Right atrium auricular region (tissue), 2 donors: ENCODE results near the gene CCN2. TPM values are rescaled to one million over a fixed set of nuclear protein-coding genes. Genes with fewer than 3 reads are reported as not detected.
A peak's percentile ranks its signal among the peaks of the same experiment; 100 is the strongest.

Experiments
- DNase-seq: peaks from one replicate; pipeline ENCODE4 v3.0.0-alpha.2; 2019; ENCODE audit warnings: low spot score
- H3K27ac ChIP-seq, 2 donors: fragments of 200-600 bp; sonication (generic); 1 replicate in 1 of 2; 2 replicates in 1 of 2; pipeline ENCODE4 v1.5.1; 2016 to 2019
- H3K27me3 ChIP-seq, 2 donors: fragments of 200-600 bp; sonication (generic); one replicate each; pipeline versions ENCODE4 v1.5.1 to v1.6.0; 2017 to 2019
- H3K36me3 ChIP-seq: fragments of 200-600 bp; sonication (generic); one replicate; pipeline ENCODE4 v1.5.1; 2016
- H3K4me1 ChIP-seq, 2 donors: fragments of 200-600 bp; sonication (generic); one replicate each; pipeline versions ENCODE4 v1.5.1 to v1.6.0; 2017 to 2019
- H3K4me3 ChIP-seq, 2 donors: fragments of 200-600 bp; sonication (generic); 1 replicate in 1 of 2; 2 replicates in 1 of 2; pipeline ENCODE4 v1.5.1; 2017 to 2019; ENCODE audit warnings: mild to moderate bottlenecking in 1 of 2, moderate library complexity in 1 of 2
- H3K9me3 ChIP-seq, 2 donors: fragments of 200-600 bp; sonication (generic); one replicate each; pipeline ENCODE4 v1.5.1; 2019
- CTCF ChIP-seq, 2 donors: fragments of 200-600 bp; sonication (generic); IDR thresholded peaks; one replicate each; pipeline ENCODE4 v1.5.1; 2019; ENCODE audit warnings: antibody characterized with exemption in 2 of 2
- total RNA-seq, 2 donors: library from RNA; depleted of rRNA; stranded (reverse); fragments of >200 nt; gene quantifications; one replicate each; pipeline ENCODE4 v1.1.0, GENCODE V29; 2016

Gene CCN2
- total RNA-seq, 2 donors from 2014 or later, result 203 to 356 TPM

- H3K27ac ChIP-seq, result no peak overlapping the region
- TF ChIP-seq CTCF (IDR thresholded peaks at IDR 0.05), result peak; percentile 18 to 61
- no peaks in the 10 kb centered on the region for H3K36me3 ChIP-seq
- no peak for DNase-seq
- no peak overlapping the region for H3K4me3 ChIP-seq
- H3K4me1 ChIP-seq, result no peaks in the 10 kb centered on the region
- no peaks in the 10 kb centered on the region for H3K27me3 ChIP-seq
- H3K9me3 ChIP-seq, result no peaks in the 10 kb centered on the region
These were observed 9.4 kb upstream of the CCN2 start for GRCh38 chr6:131960371-131961133.

GRCh38 chr6:131958542-131959470, 7.6 kb upstream of the CCN2 start:
- no peak for TF ChIP-seq CTCF (IDR thresholded peaks at IDR 0.05)

GRCh38 chr6:131958095-131958494, 6.9 kb upstream of the CCN2 start:
- Histone ChIP-seq H3K27me3 (no peaks in the 10 kb centered on the region), H3K27ac (no peak overlapping the region), H3K9me3 (no peaks in the 10 kb centered on the region), H3K4me3 (no peak overlapping the region), H3K36me3 (no peaks in the 10 kb centered on the region), H3K4me1 (peaks cover 0 to 22% of the 10 kb centered on the region in 2 donors)
- no peak for TF ChIP-seq CTCF (IDR thresholded peaks at IDR 0.05)
- DNase-seq, result no peak

More at GRCh38 chr6:131958542-131959470, 7.6 kb upstream of the CCN2 start:
- H3K27me3 ChIP-seq, result no peaks in the 10 kb centered on the region
- DNase-seq, result no peak
- no peaks in the 10 kb centered on the region for H3K36me3 ChIP-seq
- no peaks in the 10 kb centered on the region for H3K9me3 ChIP-seq
- H3K4me3 ChIP-seq, result no peak overlapping the region
- no peak overlapping the region for H3K27ac ChIP-seq
- H3K4me1 ChIP-seq, result peaks cover 0 to 17% of the 10 kb centered on the region in 2 donors

- H3K27ac ChIP-seq, result no peak overlapping the region
- no peaks in the 10 kb centered on the region for H3K36me3 ChIP-seq
- DNase-seq, result no peak
- peaks cover 0 to 37% of the 10 kb centered on the region in 2 donors for H3K4me1 ChIP-seq
- H3K9me3 ChIP-seq, result no peaks in the 10 kb centered on the region
- no peak for TF ChIP-seq CTCF (IDR thresholded peaks at IDR 0.05)
- H3K27me3 ChIP-seq, result no peaks in the 10 kb centered on the region
- H3K4me3 ChIP-seq, result no peak overlapping the region
These were observed 4.7 kb upstream of the CCN2 start for GRCh38 chr6:131955876-131956275.

- peaks cover 0 to 39% of the 10 kb centered on the region in 2 donors for H3K4me1 ChIP-seq
- H3K4me3 ChIP-seq, result peak overlapping the region; percentile 17 to 23
- no peak for TF ChIP-seq CTCF (IDR thresholded peaks at IDR 0.05)
- H3K9me3 ChIP-seq, result no peaks in the 10 kb centered on the region
- no peaks in the 10 kb centered on the region for H3K27me3 ChIP-seq
- peaks cover 4% of the 10 kb centered on the region for H3K36me3 ChIP-seq
- peak overlapping the region; percentile 58 to 95 for H3K27ac ChIP-seq
- DNase-seq, result no peak
These were observed 4.0 kb upstream of the CCN2 start for GRCh38 chr6:131955192-131955591.
